Activated CD8-positive, alpha-beta T cell treated with anti-CD3 and anti-CD28 coated beads for 36 hours (primary cell): ENCODE measurements around the gene RPL22L1. TPM values are rescaled to one million over a fixed set of nuclear protein-coding genes. Genes with fewer than 3 reads are reported as not detected.

Experiments
- ATAC-seq: fragments of 200-7000 bp; cut with Tn5 transposase; one replicate; pipeline ENCODE4 v1.10.0; 2021; ENCODE audit warnings: mild to moderate bottlenecking, moderate library complexity
- CTCF ChIA-PET: fragments of 350-600 bp; sonication (Branson Sonifier 250); formaldehyde crosslinking; loops from one replicate; lab custom pipeline; 2021; ENCODE audit warnings: antibody characterized with exemption; lab: Charles Lee
- POLR2A ChIA-PET: fragments of 350-600 bp; sonication (Branson Sonifier 250); formaldehyde crosslinking; loops from one replicate; lab custom pipeline; 2021; ENCODE audit warnings: antibody characterized with exemption; lab: Charles Lee
- DNase-seq: peaks from one replicate; pipeline ENCODE4 v3.0.0-alpha.2; 2020
- H3K27ac Mint-ChIP-seq: one replicate; pipeline ENCODE4 v1.8.0; 2021; ENCODE audit warnings: mild to moderate bottlenecking, mixed read lengths
- H3K27me3 Mint-ChIP-seq: one replicate; pipeline ENCODE4 v1.8.0; 2021; ENCODE audit warnings: mixed read lengths
- H3K36me3 Mint-ChIP-seq: one replicate; pipeline ENCODE4 v1.8.0; 2021; ENCODE audit warnings: low read depth, mixed read lengths
- H3K4me1 Mint-ChIP-seq: one replicate; pipeline ENCODE4 v1.8.0; 2021; ENCODE audit warnings: low read depth, mixed read lengths
- H3K4me3 Mint-ChIP-seq: one replicate; pipeline ENCODE4 v1.8.0; 2021; ENCODE audit warnings: mild to moderate bottlenecking, moderate library complexity, mixed read lengths
- H3K9me3 Mint-ChIP-seq: one replicate; pipeline ENCODE4 v1.8.0; 2021; ENCODE audit warnings: mixed read lengths
- intact Hi-C: fragments of 100-400 bp; cut with micrococcal nuclease; formaldehyde crosslinking; loops from one replicate; pipeline ENCODE4 v1.10.0; 2022
- total RNA-seq, 2 experiments: library from RNA; stranded (reverse); gene quantifications; one replicate each; pipeline ENCODE4 v1.2.3, GENCODE V29; 2021
- TF ChIP-seq, protein P1 (sequence below): fragments of 200-600 bp; IDR thresholded peaks from one replicate; pipeline ENCODE4 v1.8.0; 2022; ENCODE audit warnings: antibody characterized with exemption, mild to moderate bottlenecking

Gene RPL22L1
- 100 to 1,000 TPM; 421 to 453 TPM for total RNA-seq

DNA sequence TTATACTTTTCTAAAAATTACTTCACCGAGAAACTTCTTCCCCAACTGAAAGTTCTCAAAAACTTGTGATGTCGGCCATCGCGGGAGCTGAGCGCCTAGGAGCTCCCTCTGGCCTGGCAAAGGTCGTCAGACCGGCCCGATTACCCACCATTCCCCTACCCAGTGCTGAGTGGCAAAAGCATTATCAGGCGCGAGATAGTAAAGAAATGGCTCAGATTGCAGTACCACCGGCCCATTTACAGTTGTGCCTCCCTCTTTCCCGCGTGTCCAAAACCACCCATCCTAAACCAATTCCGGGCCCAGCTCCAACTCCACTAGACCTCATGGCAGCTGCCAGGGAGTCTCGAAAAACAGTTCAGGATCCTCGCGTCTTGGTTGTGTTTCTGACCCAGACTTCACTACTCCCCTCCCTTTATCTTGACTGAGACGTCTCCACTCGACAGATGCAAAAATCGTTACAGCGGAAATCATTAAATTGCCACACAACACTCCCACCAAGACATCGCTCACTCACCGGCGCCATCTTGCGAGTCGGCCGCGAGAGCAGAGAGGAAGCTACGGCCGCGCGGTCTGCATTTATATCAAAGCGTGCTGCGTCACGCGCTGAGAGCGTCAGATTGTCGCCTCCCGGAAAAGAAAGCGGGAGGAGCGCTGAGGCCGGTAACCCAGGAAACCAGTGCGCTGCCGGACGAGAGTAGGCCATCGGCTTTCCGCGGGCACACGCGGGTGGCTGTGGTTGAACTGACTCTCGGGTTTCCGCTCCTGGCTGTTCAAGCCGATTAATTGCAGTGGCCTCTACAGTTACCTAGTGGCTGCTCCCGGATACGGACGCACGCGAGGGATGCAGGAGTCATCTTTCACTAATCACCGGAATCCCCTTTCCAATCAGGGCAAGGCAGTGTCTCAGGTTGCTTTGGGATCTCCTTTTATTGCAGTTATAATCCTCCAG is at the start of gene RPL22L1:
RPL22L1 (minus strand) TSS at position 551 of the 949 bp plus-strand sequence; CDS start at position 523, 28 bp downstream.
- ChIA-PET POLR2A (interaction anchor here (0.6 to 2.6 kb wide), 14 partner anchors 11 to 904 kb away, joined by 3 to 26 read pairs (median 4); partner anchors contain the start of genes EIF5A2, SEC62 and SKIL), CTCF (interaction anchor here (0.8 kb wide), 2 partner anchors 39 to 58 kb away, joined by 3 to 5 read pairs; partner anchors contain the start of gene EIF5A2)
- DNase-seq, result peak; percentile 96
- Mint-ChIP-seq H3K27me3 (no peaks in the 10 kb centered on the region), H3K4me3 (peak within 1 kb of the TSS; percentile 87), H3K9me3 (peaks cover 4% of the 10 kb centered on the region), H3K4me1 (peaks cover 19% of the 10 kb centered on the region), H3K27ac (peak within 1 kb of the TSS; percentile 95), H3K36me3 (peaks cover 41% of the 10 kb centered on the region)
- TF ChIP-seq, protein P1, sequence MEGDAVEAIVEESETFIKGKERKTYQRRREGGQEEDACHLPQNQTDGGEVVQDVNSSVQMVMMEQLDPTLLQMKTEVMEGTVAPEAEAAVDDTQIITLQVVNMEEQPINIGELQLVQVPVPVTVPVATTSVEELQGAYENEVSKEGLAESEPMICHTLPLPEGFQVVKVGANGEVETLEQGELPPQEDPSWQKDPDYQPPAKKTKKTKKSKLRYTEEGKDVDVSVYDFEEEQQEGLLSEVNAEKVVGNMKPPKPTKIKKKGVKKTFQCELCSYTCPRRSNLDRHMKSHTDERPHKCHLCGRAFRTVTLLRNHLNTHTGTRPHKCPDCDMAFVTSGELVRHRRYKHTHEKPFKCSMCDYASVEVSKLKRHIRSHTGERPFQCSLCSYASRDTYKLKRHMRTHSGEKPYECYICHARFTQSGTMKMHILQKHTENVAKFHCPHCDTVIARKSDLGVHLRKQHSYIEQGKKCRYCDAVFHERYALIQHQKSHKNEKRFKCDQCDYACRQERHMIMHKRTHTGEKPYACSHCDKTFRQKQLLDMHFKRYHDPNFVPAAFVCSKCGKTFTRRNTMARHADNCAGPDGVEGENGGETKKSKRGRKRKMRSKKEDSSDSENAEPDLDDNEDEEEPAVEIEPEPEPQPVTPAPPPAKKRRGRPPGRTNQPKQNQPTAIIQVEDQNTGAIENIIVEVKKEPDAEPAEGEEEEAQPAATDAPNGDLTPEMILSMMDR, result no peak
- ATAC-seq, result peak; percentile 94
- intact Hi-C loops, result loop anchor here (5.0 kb wide), 1 partner anchor 37 kb away; the partner anchor contains the start of gene EIF5A2

DNA sequence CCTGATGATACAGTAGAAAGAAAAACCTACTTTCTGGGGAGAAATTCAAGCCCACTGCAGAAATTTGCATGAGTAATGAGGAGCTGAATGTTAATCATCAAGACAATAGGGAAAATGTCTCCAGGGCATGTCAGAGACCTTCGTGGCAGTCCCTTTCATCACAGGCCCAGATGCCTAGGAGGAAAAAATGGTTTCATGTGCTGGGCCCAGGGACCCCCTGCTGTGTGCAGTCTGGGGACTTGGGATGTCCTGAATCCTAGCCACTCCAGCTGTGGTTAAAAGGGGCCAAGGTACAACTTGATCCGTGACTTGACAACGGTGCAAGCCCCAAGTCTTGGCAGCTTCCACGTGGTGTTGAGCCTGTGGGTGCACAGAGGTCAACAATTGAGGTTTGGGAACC is 48.7 kb upstream of the RPL22L1 start:
- TF ChIP-seq, protein P1, result no peak
- intact Hi-C loops, result no loop called here
- DNase-seq (no peak), ATAC-seq (no peak)
- H3K36me3 Mint-ChIP-seq, result peaks cover 6% of the 10 kb centered on the region
- POLR2A ChIA-PET, result no interaction called here
- no peaks in the 10 kb centered on the region for H3K4me1 Mint-ChIP-seq
- CTCF ChIA-PET, result no interaction called here
- H3K27ac Mint-ChIP-seq, result no peak overlapping the region
- H3K9me3 Mint-ChIP-seq, result peaks cover 33% of the 10 kb centered on the region
- no peak overlapping the region for H3K4me3 Mint-ChIP-seq
- peaks cover 9% of the 10 kb centered on the region for H3K27me3 Mint-ChIP-seq

DNA sequence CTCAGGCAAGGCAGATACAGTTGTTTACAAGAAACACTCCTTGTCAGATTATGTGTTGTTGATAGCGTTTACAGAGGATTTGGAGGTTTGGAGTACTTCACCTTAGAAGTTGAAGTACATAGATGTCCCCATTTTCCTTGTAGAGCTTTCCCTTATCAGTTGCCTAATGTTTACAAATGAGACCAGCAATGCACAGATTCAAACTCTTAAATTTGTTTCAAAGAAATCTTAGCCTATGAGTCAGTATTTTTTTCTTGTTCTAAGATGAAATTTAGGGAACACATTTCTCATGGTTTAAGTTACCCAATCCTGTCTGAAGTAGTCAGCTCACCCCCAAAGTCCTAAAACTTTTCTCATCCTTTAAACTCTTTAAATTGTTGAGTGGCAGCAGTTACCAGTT is 44.7 kb upstream of the RPL22L1 start:
- intact Hi-C loops, result no loop called here
- DNase-seq (no peak), ATAC-seq (no peak)
- no peaks in the 10 kb centered on the region for H3K4me1 Mint-ChIP-seq
- TF ChIP-seq, protein P1, result no peak
- H3K27me3 Mint-ChIP-seq, result peaks cover 2% of the 10 kb centered on the region
- ChIA-PET POLR2A (no interaction called here), CTCF (no interaction called here)
- H3K36me3 Mint-ChIP-seq, result peaks cover 6% of the 10 kb centered on the region
- no peak overlapping the region for H3K4me3 Mint-ChIP-seq
- no peak overlapping the region for H3K27ac Mint-ChIP-seq
- H3K9me3 Mint-ChIP-seq, result peaks cover 22% of the 10 kb centered on the region

DNA sequence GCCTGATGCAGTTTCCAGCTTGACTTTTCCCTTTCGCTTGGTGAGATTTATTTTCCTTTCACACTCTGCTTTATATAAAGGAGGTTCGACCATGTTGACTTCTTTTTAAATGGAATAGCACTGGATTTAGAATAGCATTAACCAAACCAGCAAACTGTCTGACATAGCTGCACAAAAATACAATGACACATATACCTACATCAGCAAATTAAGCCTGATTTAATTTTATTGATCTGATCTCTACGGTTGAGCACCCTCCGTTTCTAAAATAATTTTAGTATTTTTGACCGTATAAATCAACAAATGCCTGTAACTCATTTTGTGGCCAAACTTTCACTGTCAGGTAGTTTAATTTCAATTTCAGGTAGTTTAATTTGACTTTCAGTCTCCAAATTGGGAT is 44.2 kb upstream of the RPL22L1 start:
- intact Hi-C loops, result no loop called here
- DNase-seq (no peak), ATAC-seq (no peak)
- H3K4me1 Mint-ChIP-seq, result no peaks in the 10 kb centered on the region
- ChIA-PET POLR2A (no interaction called here), CTCF (no interaction called here)
- H3K27me3 Mint-ChIP-seq, result no peaks in the 10 kb centered on the region
- peaks cover 18% of the 10 kb centered on the region for H3K9me3 Mint-ChIP-seq
- H3K36me3 Mint-ChIP-seq, result peaks cover 6% of the 10 kb centered on the region
- H3K4me3 Mint-ChIP-seq, result no peak overlapping the region
- TF ChIP-seq, protein P1, result no peak
- no peak overlapping the region for H3K27ac Mint-ChIP-seq

DNA sequence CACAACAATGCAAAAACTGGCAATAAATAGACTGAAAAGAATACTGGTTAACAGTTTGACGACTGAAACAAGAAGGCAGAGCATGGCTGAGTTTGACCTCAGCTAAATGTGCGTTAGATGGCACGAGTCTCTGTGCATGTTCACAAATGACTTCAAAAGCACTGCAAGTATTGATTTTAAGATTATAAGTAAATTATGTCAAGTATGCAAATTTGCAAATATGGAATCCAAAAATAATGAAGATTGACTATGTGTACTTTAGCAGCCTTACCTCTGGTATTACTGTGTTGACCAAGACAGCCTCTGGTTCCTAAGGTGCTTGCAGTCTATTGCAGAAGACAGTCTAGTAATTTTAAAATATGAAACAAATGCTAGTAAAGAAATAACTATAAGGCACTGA is 41.1 kb upstream of the RPL22L1 start:
- H3K27me3 Mint-ChIP-seq, result no peaks in the 10 kb centered on the region
- intact Hi-C loops, result no loop called here
- H3K4me3 Mint-ChIP-seq, result no peak overlapping the region
- no peak for DNase-seq
- ChIA-PET CTCF (no interaction called here), POLR2A (interaction anchor here (1.0 kb wide), 1 partner anchor 42 kb away, joined by 3 read pairs; no protein-coding TSS in a partner anchor)
- no peak for ATAC-seq
- H3K27ac Mint-ChIP-seq, result no peak overlapping the region
- H3K36me3 Mint-ChIP-seq, result peaks cover 3% of the 10 kb centered on the region
- peaks cover 19% of the 10 kb centered on the region for H3K4me1 Mint-ChIP-seq
- H3K9me3 Mint-ChIP-seq, result peaks cover 8% of the 10 kb centered on the region
- TF ChIP-seq, protein P1, result no peak
